Measurements from ENCODE around the gene HYLS1.

The HYLS1 gene

DNA sequence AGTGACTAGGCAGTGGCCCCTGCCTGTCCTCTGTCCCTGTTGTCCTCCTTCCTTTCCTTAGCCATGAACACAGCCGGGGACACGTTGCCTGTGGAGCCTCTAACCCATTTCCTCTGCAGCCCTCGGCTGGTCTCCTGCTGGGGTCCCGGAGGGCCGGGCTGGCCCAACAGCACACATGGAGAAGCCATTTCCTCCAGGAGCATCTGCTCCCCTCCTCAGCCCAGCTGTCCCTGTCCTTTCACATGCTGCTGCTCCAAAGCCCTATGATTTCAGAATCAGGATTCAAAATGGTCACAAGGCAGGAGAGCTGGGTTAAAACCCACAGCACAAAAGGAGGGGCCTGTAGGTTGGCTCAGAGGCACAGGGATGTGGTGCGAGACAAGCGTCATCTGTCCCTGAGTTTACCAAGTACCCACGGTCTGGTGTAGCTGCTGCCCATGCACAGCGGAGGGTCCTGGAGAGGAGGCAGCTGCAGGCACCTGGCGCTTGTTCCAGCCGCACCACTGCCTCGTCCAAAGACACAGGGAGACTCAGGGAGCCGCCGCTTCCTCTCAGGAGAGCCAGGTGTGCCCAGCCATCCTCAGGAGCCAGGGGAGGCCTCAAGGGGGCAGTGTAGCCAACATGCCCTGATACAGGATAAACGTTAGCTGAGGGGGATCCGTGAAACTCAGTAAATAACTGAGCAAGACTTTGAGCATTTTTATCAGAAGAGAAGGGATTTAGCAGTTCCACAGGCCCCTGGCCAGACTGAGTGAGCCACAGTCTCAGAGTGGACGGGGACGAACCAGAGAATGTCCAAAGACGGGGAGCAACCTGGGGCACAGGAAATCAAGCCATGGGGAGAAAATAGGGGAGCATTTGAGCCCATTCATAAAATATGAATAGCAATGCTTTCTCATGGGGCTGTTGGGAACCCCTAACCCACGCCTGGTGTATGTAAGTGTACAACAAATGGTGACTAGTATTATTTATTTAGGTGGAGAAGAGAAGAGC, 54.4 kb downstream of the HYLS1 start:
- Histone ChIP-seq H3K36me3 (ENCODE audit: insufficient read depth) (no peaks in the 10 kb centered on the region), H3K4me3 (IDR thresholded peaks at IDR 0.05; ENCODE audit: insufficient read depth, low read depth, low read length) (no peak overlapping the region), H3K79me2 (ENCODE audit: insufficient read depth, low read depth) (no peaks in the 10 kb centered on the region), H3K4me2 (no peak overlapping the region), H3K9ac (no peak overlapping the region), H3K27ac (no peak overlapping the region), H4K20me1 (ENCODE audit: insufficient read depth) (no peaks in the 10 kb centered on the region), H3K4me1 (ENCODE audit: low read depth, poor library complexity, severe bottlenecking) (peaks cover 5% of the 10 kb centered on the region), H3K27me3 (ENCODE audit: insufficient read depth, low read depth) (no peaks in the 10 kb centered on the region), H2AFZ (ENCODE audit: low read depth) (peak overlapping the region; percentile 48)
- TF ChIP-seq, protein P1, sequence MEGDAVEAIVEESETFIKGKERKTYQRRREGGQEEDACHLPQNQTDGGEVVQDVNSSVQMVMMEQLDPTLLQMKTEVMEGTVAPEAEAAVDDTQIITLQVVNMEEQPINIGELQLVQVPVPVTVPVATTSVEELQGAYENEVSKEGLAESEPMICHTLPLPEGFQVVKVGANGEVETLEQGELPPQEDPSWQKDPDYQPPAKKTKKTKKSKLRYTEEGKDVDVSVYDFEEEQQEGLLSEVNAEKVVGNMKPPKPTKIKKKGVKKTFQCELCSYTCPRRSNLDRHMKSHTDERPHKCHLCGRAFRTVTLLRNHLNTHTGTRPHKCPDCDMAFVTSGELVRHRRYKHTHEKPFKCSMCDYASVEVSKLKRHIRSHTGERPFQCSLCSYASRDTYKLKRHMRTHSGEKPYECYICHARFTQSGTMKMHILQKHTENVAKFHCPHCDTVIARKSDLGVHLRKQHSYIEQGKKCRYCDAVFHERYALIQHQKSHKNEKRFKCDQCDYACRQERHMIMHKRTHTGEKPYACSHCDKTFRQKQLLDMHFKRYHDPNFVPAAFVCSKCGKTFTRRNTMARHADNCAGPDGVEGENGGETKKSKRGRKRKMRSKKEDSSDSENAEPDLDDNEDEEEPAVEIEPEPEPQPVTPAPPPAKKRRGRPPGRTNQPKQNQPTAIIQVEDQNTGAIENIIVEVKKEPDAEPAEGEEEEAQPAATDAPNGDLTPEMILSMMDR (conservative IDR thresholded peaks at IDR 0.05; ENCODE audit: low read depth, low read length): peak; percentile 66

DNA sequence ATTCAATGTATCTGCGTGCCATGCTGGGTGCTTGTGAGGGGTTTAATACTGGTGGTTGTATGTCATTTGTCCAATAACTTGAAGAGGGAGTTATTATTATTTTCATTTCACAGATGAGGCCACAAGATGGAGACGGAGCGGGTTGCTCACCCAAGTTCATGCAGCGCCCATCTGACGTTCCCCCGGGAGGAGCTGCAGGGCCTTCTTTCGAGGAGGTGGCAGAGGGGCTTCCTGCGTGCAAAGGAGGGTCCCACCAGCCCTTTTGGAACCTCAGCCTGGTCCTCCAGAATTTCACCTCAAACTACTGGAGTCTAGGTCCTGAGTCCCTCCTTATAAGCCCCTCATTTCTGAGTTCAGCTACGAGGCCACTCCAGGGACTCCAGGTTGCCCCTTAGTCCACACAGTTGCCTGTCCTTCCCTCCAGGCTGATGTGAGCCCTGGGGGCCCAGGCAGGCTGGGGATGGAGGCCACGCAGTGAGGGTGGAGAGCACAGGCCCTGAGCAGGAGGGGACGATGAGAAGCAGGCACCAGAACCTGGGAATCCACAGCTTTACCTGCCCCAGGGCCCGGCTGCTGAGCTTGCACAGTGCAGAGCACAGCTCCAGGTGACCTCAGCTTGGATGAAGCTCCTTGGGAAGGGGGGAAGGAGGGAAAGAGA, 55.4 kb downstream of the HYLS1 start:
- Histone ChIP-seq H3K4me2 (no peak overlapping the region), H3K36me3 (ENCODE audit: insufficient read depth) (no peaks in the 10 kb centered on the region), H3K27me3 (ENCODE audit: insufficient read depth, low read depth) (no peaks in the 10 kb centered on the region), H3K4me1 (ENCODE audit: low read depth, poor library complexity, severe bottlenecking) (peaks cover 5% of the 10 kb centered on the region), H3K79me2 (ENCODE audit: insufficient read depth, low read depth) (no peaks in the 10 kb centered on the region), H3K27ac (no peak overlapping the region), H4K20me1 (ENCODE audit: insufficient read depth) (no peaks in the 10 kb centered on the region), H3K9ac (no peak overlapping the region), H2AFZ (ENCODE audit: low read depth) (no peak overlapping the region; the same call in 1 of the 2 replicates), H3K4me3 (IDR thresholded peaks at IDR 0.05; ENCODE audit: insufficient read depth, low read depth, low read length) (no peak overlapping the region)
- TF ChIP-seq, protein P1 (conservative IDR thresholded peaks at IDR 0.05; ENCODE audit: low read depth, low read length): no peak

DNA sequence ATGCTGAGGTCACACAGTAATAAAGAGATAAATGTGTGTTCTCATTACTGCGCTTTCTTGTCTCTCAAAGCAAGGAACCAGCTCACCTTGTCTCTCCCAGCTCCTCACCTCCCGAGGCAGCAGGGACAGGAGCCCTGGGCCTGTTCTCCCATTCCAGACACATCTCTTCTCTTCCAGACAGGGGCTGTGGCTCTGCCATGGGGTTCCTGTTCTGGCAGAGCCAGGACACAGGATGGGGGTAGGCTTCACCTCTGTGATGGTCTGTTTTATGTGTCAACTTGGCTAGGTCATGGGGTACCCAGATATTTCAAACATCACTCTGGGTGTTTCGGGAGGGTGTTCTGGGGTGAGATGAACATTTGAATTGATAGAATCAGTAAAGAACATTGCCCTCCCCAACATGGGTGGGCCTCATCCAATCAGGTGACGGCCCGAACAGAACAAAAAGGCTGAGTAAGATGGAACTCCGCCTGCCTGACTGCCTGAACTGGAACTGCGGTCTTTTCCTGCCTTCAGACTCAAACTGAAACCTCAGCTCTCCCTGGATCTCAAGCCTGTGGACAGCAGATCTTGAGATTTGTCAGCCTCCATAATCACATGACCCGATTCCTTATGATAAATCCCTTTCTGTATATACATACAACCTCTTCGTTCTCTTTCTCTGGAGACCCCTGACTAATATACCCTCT, 56.3 kb downstream of the HYLS1 start:
- Histone ChIP-seq H3K4me1 (ENCODE audit: low read depth, poor library complexity, severe bottlenecking) (peaks cover 5% of the 10 kb centered on the region), H3K27ac (no peak overlapping the region), H3K79me2 (ENCODE audit: insufficient read depth, low read depth) (no peaks in the 10 kb centered on the region), H3K4me2 (no peak overlapping the region), H3K9ac (no peak overlapping the region), H2AFZ (ENCODE audit: low read depth) (no peak overlapping the region), H3K4me3 (IDR thresholded peaks at IDR 0.05; ENCODE audit: insufficient read depth, low read depth, low read length) (no peak overlapping the region), H3K27me3 (ENCODE audit: insufficient read depth, low read depth) (no peaks in the 10 kb centered on the region), H4K20me1 (ENCODE audit: insufficient read depth) (no peaks in the 10 kb centered on the region), H3K36me3 (ENCODE audit: insufficient read depth) (no peaks in the 10 kb centered on the region)
- TF ChIP-seq, protein P1 (conservative IDR thresholded peaks at IDR 0.05; ENCODE audit: low read depth, low read length): no peak

DNA sequence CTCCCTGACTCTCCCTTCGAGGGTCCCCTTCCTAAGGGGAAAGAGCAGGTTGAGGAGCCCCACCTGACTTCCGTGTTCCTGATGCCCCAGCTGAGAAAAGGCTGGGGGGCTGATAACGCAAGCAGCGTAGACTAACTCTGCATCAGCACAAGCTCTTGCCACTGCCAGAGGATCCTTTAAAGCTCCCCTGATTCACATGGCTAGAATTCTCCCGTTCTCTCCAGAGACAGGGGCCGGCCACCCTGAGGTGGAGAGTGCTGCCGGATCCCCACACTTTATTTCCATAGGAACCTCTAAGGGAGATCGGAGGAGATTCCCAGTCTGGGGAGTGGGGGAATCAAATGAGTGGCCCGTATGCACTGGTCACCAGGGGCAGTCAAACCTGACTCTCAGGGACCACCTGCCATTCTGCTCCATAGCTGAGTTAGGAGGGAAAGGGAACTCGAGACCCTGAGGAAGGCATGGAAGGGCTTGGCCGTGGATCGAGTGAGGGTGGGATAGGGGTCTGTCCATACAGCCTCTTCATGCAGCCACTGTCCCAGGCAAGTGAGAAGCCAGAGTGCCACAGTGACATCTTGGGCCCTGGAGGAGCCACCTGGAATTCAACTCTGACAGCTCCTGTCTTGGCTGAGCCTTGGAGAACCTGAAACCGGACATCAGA, 57.0 kb downstream of the HYLS1 start:
- TF ChIP-seq, protein P1 (conservative IDR thresholded peaks at IDR 0.05; ENCODE audit: low read depth, low read length): no peak
- H3K4me3 ChIP-seq (IDR thresholded peaks at IDR 0.05; ENCODE audit: insufficient read depth, low read depth, low read length): no peak overlapping the region
- H3K27me3 ChIP-seq (ENCODE audit: insufficient read depth, low read depth): no peaks in the 10 kb centered on the region
- H3K27ac ChIP-seq: no peak overlapping the region
- no peak overlapping the region for H2AFZ ChIP-seq (ENCODE audit: low read depth)
- H3K9ac ChIP-seq: no peak overlapping the region
- H4K20me1 ChIP-seq (ENCODE audit: insufficient read depth): no peaks in the 10 kb centered on the region
- H3K4me2 ChIP-seq: no peak overlapping the region
- peaks cover 5% of the 10 kb centered on the region for H3K4me1 ChIP-seq (ENCODE audit: low read depth, poor library complexity, severe bottlenecking)
- no peaks in the 10 kb centered on the region for H3K36me3 ChIP-seq (ENCODE audit: insufficient read depth)
- H3K79me2 ChIP-seq (ENCODE audit: insufficient read depth, low read depth): no peaks in the 10 kb centered on the region
